Measurements from ENCODE around the gene KCMF1. TPM values are rescaled to one million over a fixed set of nuclear protein-coding genes. Genes with fewer than 3 reads are reported as not detected.
A peak's percentile ranks its signal among the peaks of the same experiment; 100 is the strongest.

KCMF1 gene
- total and polyA plus RNA-seq, 2 donors (not counting 1 experiment from before 2014, with no cell fraction given), result 43.7 to 81.5 TPM

GRCh38 chr2:85001595-85001994, 30.6 kb downstream of the KCMF1 start:
- Histone ChIP-seq H3K4me2 (replicated peaks; ENCODE audit: low read depth, low read length, poor library complexity, severe bottlenecking) (no peak overlapping the region), H3K4me1 (ENCODE audit: control insufficient read depth in 2 of 2, insufficient read depth in 2 of 2, low read length in 2 of 2) (peaks cover 34 to 35% of the 10 kb centered on the region in 2 donors), H3K27ac (ENCODE audit: low read length in 2 of 2) (peak overlapping the region in 1 of 2 donors; percentile 66), H2AFZ (ENCODE audit: insufficient read depth, low read depth, low read length, poor library complexity, severe bottlenecking) (no peak overlapping the region), H3K4me3 (ENCODE audit: control extremely low read depth in 1 of 5, extremely low read depth in 1 of 5, insufficient read depth in 1 of 5, low read depth in 2 of 5, low read length in 4 of 5) (no peak overlapping the region), H3K9ac (ENCODE audit: low read length) (no peak overlapping the region), H3K36me3 (replicated peaks in 1 of 2; ENCODE audit: control extremely low read depth in 1 of 2, control insufficient read depth in 1 of 2, extremely low read depth in 1 of 2, insufficient read depth in 2 of 2, low read length in 1 of 2) (peaks cover 1 to 4% of the 10 kb centered on the region in 2 experiments), H4K20me1 (ENCODE audit: control insufficient read depth, insufficient read depth, low read length, poor library complexity, severe bottlenecking) (peaks cover 18% of the 10 kb centered on the region), H3K79me2 (ENCODE audit: control insufficient read depth, insufficient read depth, low read length) (peaks cover 99% of the 10 kb centered on the region), H3K9me3 (ENCODE audit: control extremely low read depth in 1 of 3, control insufficient read depth in 2 of 3, insufficient read depth in 1 of 3, low read length in 2 of 3) (no peaks in the 10 kb centered on the region), H3K27me3 (replicated peaks in 1 of 4; ENCODE audit: control extremely low read depth in 1 of 4, control insufficient read depth in 3 of 4, insufficient read depth in 4 of 4, low read length in 3 of 4) (no peaks in the 10 kb centered on the region)
- H3K27ac Mint-ChIP-seq, result peak overlapping the region; percentile 15
- ChIA-PET CTCF (interaction anchor here (1.6 to 2.9 kb wide), 3 partner anchors 9 to 76 kb away, joined by 6 to 9 read pairs (median 6); no protein-coding TSS in a partner anchor), POLR2A (no interaction called here)
- H3K27me3 Mint-ChIP-seq, result no peaks in the 10 kb centered on the region
- WGBS (ENCODE audit: insufficient coverage), result no CpG with 5 or more reads among the region's 2 CpGs
- DNase-seq, result no peak
- peaks cover 53% of the 10 kb centered on the region for H3K4me1 Mint-ChIP-seq
- intact Hi-C loops (cut with micrococcal nuclease), result no loop called here
- H3K4me3 Mint-ChIP-seq, result no peak overlapping the region
- ATAC-seq (ENCODE audit: low read depth), result no peak
- no peak for TF ChIP-seq EZH2 (IDR thresholded peaks at IDR 0.05; ENCODE audit: borderline replicate concordance, insufficient read depth, low read depth, low read length, poor library complexity, severe bottlenecking)
- TF ChIP-seq CTCF (IDR thresholded peaks at IDR 0.05), result no peak
- no peaks in the 10 kb centered on the region for H3K9me3 Mint-ChIP-seq (ENCODE audit: insufficient read depth)

- H2AFZ ChIP-seq (ENCODE audit: insufficient read depth, low read depth, low read length, poor library complexity, severe bottlenecking), result no peak overlapping the region
- Mint-ChIP-seq H3K4me1 (peaks cover 53% of the 10 kb centered on the region), H3K9me3 (ENCODE audit: insufficient read depth) (no peaks in the 10 kb centered on the region), H3K27ac (peak overlapping the region; percentile 56), H3K27me3 (no peaks in the 10 kb centered on the region), H3K4me3 (no peak overlapping the region)
- no peak for ATAC-seq (ENCODE audit: low read depth)
- intact Hi-C loops (cut with micrococcal nuclease), result no loop called here
- TF ChIP-seq CTCF (IDR thresholded peaks at IDR 0.05), result no peak
- no peak overlapping the region for H3K4me3 ChIP-seq (ENCODE audit: control extremely low read depth in 1 of 5, extremely low read depth in 1 of 5, insufficient read depth in 1 of 5, low read depth in 2 of 5, low read length in 4 of 5)
- peaks cover 35 to 38% of the 10 kb centered on the region in 2 donors for H3K4me1 ChIP-seq (ENCODE audit: control insufficient read depth in 2 of 2, insufficient read depth in 2 of 2, low read length in 2 of 2)
- H3K9me3 ChIP-seq (ENCODE audit: control extremely low read depth in 1 of 3, control insufficient read depth in 2 of 3, insufficient read depth in 1 of 3, low read length in 2 of 3), result no peaks in the 10 kb centered on the region
- DNase-seq, result no peak
- H3K9ac ChIP-seq (ENCODE audit: low read length), result no peak overlapping the region
- H3K27me3 ChIP-seq (replicated peaks in 1 of 4; ENCODE audit: control extremely low read depth in 1 of 4, control insufficient read depth in 3 of 4, insufficient read depth in 4 of 4, low read length in 3 of 4), result no peaks in the 10 kb centered on the region
- no peak overlapping the region for H3K4me2 ChIP-seq (replicated peaks; ENCODE audit: low read depth, low read length, poor library complexity, severe bottlenecking)
- H3K79me2 ChIP-seq (ENCODE audit: control insufficient read depth, insufficient read depth, low read length), result peaks cover 99% of the 10 kb centered on the region
- ChIA-PET POLR2A (no interaction called here), CTCF (interaction anchor here (0.7 to 2.9 kb wide), 7 partner anchors 8 to 77 kb away, joined by 3 to 9 read pairs (median 3); no protein-coding TSS in a partner anchor)
- H4K20me1 ChIP-seq (ENCODE audit: control insufficient read depth, insufficient read depth, low read length, poor library complexity, severe bottlenecking), result peaks cover 23% of the 10 kb centered on the region
- peaks cover 1 to 7% of the 10 kb centered on the region in 2 experiments for H3K36me3 ChIP-seq (replicated peaks in 1 of 2; ENCODE audit: control extremely low read depth in 1 of 2, control insufficient read depth in 1 of 2, extremely low read depth in 1 of 2, insufficient read depth in 2 of 2, low read length in 1 of 2)
- H3K27ac ChIP-seq (ENCODE audit: low read length in 2 of 2), result peak overlapping the region in 1 of 2 donors; percentile 66
Observed at GRCh38 chr2:85002534-85002933, 31.6 kb downstream of the KCMF1 start.
